ENCODE measurements around the gene RHEBL1.

RHEBL1 gene

DNA sequence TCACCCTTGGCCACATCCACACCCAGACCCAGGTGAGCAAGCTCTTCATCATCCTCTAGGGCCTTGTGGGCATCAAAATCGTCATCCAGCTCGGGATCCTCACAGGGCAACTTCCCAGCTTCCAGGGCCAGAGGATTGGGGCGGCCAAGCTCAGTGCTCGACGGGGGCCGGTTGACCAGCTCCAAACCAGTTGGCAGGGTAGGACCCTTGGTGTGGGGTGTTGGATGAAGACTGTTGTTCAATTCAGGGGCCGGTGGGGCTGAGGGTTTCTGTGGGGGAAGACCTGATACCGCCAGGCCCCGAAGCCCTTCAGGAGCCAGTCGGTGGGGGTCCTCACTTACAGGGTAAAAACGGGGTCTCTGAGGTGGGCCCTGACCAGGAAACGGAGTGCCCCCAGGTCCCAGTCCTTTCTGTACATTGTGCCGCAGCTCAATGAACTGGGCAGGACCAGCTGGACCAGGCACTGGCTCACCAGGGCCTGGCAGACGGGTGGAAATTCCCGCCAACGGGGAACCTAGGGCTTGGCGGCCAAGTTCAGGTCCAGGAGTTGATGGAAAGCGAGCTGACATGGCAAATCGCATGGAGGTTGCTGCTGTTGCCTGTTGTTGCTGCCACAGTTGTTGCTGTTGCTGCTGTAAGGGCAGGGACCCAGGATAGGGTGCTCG is 31.4 kb downstream of the RHEBL1 start:
- DNase-seq (ENCODE audit: insufficient read length, low spot score) (no peak), FAIRE-seq (no peak)

DNA sequence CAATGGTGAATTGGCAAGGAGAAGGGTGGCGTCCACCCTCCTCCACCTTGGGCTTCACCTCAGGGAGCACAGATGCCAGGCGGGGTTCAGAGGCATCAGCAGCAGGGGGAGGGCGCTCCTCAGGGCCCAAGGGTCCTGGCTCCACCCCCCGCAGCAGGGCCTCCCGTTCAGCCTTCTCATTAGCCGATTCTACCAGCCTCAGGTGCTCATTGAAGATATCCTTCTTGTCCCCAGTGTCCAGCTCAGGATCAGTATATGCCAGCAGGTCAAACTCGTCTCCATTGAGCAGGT is 31.9 kb downstream of the RHEBL1 start:
- DNase-seq (ENCODE audit: insufficient read length, low spot score), result no peak
- no peak for FAIRE-seq

GRCh38 chr12:49037111-49037946 is 32.5 kb downstream of the RHEBL1 start:
- no peak for DNase-seq (ENCODE audit: insufficient read length, low spot score)
- FAIRE-seq, result no peak

GRCh38 chr12:49036029-49036428 is 33.8 kb downstream of the RHEBL1 start:
- DNase-seq (ENCODE audit: insufficient read length, low spot score), result no peak
- no peak for FAIRE-seq

DNA sequence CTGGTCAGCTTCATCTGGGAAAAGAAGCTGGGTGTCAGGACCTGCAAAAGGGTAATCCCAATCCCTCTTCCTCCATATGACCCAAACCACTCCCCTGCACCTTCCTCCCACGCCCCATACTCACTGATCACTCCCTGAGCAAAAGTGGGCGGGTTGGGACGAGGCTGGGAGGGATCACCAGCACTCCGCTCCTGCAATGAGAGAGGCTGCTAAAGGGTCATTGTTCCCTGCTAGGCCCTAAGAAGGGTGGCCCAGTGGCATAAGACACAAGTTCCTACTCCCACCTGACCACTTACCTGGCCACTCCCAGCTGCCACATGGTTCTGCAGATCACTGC is 35.5 kb downstream of the RHEBL1 start:
- FAIRE-seq (no peak), DNase-seq (ENCODE audit: insufficient read length, low spot score) (no peak)

DNA sequence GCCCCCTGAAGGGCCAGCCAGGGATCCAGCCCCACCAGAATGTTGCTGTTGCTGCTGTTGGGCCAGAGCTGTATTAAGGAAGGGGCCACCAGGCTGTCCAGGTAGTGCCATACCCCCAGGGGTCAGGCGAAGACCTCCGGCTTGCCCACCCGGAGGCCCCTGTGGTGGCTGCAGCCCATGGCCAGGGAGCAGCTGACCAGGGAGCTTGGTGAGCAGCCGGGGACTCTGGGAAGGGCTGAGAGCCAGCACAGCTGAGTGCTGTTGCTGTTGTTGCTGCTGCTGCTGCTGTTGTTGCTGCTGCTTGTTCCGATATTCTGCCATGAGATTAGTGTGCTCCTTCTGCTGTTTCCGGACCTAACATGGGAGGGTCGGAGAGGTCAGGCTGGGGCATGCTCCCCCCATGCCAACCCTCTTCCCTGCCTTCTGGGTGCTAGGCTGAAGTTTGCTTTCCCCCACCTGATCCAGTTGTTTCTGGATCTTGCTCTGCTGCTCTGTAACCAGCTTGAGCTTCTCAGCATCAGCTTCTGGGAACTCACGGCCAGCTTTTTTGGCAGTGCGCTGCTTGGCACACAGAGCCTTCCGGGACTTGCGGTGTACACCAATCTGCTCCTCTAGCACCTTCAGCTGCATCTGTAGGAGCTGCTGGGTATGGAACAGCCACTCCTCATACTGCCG is 36.0 kb downstream of the RHEBL1 start:
- no peak for DNase-seq (ENCODE audit: insufficient read length, low spot score)
- FAIRE-seq, result no peak

DNA sequence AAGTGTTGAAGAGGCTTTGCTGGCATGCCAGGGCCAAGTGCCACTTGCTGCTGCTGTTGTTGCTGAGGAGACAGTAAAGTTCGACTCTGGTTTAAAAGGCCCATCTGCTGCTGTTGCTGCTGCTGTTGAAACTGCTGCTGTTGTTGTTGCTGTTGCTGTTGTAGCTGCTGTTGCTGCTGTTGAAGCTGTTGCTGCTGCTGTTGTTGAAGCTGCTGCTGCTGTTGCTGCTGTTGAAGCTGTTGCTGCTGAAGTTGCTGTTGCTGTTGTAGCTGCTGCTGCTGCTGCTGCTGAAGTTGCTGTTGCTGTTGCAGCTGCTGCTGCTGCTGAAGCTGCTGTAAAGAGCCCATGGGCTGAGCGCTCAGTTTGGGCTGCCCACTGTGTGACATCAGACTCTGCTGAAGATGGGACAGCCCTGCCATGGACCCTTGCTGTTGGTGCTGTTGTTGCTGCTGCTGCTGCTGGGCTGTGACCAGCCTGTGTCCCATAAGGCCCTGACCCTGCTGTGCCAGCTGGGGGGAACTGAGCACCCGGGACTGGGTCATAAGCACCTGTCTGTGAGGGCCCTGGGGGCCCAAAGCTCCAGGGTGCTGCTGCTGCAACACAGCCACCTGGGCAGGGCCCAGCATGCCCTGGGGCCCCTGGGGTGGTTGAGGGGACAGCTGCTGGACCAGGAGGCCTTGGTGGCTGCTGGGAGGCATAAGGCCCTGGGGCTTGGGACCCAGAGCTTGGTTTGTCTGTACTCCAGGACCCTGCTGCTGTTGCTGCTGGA is 36.9 kb downstream of the RHEBL1 start:
- no peak for DNase-seq (ENCODE audit: insufficient read length, low spot score)
- no peak for FAIRE-seq

DNA sequence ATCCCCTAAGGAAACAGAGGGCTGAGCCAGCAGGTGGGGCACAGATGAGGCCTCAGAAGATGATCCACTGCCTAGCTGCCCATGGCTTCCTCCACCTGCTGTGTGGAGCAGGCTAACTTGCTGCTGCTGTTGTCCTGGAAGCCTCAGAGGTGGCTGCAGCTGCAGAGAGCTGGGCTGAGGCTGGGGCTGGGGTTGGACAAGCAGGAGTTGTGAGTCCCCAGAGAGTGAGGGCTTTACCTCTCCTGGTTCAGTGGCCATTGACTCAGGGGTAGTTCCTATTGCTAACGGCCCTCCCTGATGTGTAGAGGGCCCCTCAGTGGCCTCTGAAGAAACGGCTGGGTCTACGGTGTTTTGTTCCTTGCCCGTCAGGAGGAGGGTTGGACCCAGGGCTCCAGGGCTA is 37.5 kb downstream of the RHEBL1 start:
- FAIRE-seq (no peak), DNase-seq (ENCODE audit: insufficient read length, low spot score) (no peak)

GRCh38 chr12:49031573-49032161 is 38.1 kb downstream of the RHEBL1 start:
- FAIRE-seq (no peak), DNase-seq (ENCODE audit: insufficient read length, low spot score) (no peak)

- FAIRE-seq, result no peak
- no peak for DNase-seq (ENCODE audit: insufficient read length, low spot score)
Observed at GRCh38 chr12:49030714-49031572, 38.8 kb downstream of the RHEBL1 start.

DNA sequence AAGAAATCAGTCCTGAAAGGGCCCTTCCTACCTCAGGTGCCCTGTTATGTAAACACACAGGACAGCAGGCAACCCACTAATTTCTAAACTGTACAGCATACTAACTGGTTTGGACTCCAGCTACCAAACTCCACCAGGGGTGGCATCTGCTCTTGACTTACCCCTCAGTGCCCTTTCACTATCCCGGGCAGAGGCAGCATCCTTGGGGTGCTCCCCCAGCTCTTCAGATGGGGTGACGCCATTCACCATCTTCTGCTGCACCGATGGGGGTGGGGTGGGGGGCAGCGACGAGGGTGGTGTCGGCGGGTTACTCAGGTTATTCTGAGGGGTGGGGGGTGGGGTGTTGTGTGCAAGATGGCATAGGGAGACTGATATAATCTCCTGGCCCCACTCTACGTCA is 39.7 kb downstream of the RHEBL1 start:
- FAIRE-seq (no peak), DNase-seq (ENCODE audit: insufficient read length, low spot score) (no peak)

GRCh38 chr12:49028666-49029275 is 41.0 kb downstream of the RHEBL1 start:
- FAIRE-seq (no peak), DNase-seq (ENCODE audit: insufficient read length, low spot score) (no peak)

GRCh38 chr12:49027846-49028555 is 41.8 kb downstream of the RHEBL1 start:
- DNase-seq (ENCODE audit: insufficient read length, low spot score) (no peak), FAIRE-seq (no peak)

GRCh38 chr12:49026678-49027480 is 42.9 kb downstream of the RHEBL1 start:
- DNase-seq (ENCODE audit: insufficient read length, low spot score), result no peak
- FAIRE-seq, result no peak

- DNase-seq (ENCODE audit: insufficient read length, low spot score) (no peak), FAIRE-seq (no peak)
Observed at GRCh38 chr12:49026101-49026500, 43.7 kb downstream of the RHEBL1 start.

GRCh38 chr12:49025463-49025862 is 44.3 kb downstream of the RHEBL1 start:
- no peak for FAIRE-seq

DNA sequence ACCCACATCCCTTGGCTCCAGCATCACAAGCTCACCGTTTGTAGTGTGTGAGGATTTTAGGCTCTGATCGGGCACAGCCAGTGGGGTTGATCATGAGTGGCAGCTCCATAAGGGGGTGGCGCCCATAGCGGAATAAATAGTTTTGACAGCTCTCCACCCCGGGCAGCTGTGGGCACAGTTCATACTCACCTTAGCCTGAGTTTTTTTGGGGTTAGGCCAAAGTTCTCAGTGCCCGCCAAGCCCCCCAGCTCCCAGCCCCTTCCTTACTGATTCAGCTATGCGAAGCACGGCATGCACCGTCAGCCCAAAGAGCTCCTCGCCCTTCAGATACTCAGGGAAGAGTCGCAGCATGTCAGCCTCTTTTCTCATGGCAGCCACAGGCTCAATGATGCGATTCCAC is 45.2 kb downstream of the RHEBL1 start:
- no peak for DNase-seq (ENCODE audit: insufficient read length, low spot score)
- FAIRE-seq, result no peak

More at GRCh38 chr12:49025463-49025862, 44.3 kb downstream of the RHEBL1 start:
- no peak for DNase-seq (ENCODE audit: insufficient read length, low spot score)

DNA sequence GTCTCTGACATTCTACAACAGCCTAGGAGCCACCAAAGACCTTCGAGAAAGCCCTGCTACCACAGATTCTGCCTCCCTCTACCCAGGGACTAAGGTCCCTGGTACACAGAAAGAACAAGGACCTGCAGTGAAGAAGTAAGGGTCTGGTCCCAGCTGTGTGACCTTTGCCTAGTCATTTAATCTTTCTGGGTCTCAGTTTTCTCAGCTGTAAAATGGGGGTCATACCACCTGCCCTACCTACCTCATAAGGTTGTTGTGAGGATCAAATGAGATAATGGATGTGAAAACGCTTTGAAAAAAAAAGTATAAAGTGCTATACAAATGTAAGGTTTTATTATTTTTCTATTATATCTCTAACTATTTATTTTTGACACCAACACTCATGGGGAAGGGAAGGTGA is 46.0 kb downstream of the RHEBL1 start:
- FAIRE-seq (no peak), DNase-seq (ENCODE audit: insufficient read length, low spot score) (no peak)

Measured in HTR-8/SVneo (cell line).